ENCODE data around the gene PDZK1.
A peak's percentile ranks its signal among the peaks of the same experiment; 100 is the strongest.
"Not testable (repeated sequence)": the region's sequence is repeated elsewhere in the genome, so short reads cannot be mapped to it uniquely, and the experiment has no call there.

The PDZK1 gene

DNA sequence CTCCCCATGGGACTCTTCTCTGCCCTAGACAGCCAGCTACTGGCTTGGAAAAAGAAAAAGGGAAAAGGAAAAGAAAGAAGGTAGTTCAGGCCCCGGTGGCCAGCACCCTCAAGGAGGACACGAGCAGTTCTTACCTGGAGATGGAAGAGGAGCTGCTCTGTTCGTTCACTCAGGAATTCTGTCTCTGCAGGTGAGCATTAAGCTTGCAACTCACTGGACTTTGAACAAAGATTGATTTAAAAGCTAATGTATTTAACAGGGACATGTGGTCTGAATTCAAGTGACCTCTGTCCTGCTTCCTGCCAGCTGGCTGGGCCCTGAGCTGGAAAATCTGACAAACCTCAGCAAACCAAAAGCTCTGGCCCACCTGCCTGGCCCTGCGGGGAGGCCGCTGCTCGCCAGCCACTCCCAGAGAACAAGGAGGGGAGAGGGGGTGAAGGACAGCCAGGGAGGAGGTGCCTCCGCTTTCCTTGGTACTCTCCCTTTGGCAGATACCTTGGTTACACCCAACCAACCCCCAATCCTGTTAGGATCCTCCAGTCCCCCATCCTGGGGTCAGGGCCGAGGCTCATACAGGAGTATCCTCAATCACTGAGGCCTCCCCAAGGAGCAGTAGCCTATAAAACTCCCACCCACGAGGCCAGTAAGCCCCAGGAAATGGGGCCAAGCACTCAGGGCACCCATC is at the start of gene PDZK1:
PDZK1 (minus strand) TSS at position 186 of the 685 bp plus-strand sequence. CDS start 19,347 bp downstream, outside the sequence.
- no peak for DNase-seq

DNA sequence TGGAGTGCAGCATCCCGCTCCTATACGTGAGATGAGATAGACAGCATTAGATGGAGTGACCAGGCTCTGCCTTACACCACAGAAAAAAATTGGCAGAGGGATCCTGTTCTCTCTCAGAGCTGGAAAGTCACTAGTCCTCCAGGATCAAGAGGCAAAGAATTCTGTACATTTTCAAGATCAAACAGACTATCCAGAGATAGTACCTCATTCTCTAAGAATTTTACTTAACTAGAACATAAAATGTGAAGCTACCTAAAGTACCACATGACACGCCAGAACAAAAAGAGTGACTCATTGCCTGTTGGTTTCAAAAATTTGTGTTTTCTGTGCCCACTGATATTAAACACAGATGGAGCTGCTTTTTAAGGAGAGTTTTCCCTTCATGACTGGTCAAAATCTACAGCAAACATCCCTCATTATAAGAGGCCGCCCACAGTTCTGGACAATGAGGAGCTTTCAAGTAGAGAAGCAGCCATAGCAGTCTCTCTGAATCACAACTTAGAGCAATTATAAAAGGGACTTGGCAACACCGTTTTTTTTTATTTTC is 44.4 kb upstream of the PDZK1 start:
- DNase-seq = peak; percentile 97

DNA sequence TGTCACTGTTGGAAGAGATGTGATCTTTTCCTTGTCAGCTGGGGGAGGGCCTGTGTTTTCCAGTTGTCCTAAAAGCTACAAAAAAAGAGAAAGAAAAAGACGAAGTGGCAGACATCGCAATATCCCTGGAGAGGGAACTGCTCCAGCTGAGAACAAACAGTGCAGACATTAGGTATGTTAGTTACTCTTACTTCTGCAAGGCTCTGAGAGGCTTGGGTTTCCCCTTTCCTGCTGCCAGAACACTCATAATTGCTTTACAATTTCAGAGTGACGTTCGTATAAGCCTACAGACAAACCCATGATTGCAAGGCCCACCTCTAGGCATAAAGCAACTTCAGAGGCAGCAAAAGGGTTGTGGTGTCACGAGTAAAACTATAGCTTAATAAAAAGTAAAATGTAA is 43.3 kb upstream of the PDZK1 start:
- DNase-seq = peak; percentile 7

DNA sequence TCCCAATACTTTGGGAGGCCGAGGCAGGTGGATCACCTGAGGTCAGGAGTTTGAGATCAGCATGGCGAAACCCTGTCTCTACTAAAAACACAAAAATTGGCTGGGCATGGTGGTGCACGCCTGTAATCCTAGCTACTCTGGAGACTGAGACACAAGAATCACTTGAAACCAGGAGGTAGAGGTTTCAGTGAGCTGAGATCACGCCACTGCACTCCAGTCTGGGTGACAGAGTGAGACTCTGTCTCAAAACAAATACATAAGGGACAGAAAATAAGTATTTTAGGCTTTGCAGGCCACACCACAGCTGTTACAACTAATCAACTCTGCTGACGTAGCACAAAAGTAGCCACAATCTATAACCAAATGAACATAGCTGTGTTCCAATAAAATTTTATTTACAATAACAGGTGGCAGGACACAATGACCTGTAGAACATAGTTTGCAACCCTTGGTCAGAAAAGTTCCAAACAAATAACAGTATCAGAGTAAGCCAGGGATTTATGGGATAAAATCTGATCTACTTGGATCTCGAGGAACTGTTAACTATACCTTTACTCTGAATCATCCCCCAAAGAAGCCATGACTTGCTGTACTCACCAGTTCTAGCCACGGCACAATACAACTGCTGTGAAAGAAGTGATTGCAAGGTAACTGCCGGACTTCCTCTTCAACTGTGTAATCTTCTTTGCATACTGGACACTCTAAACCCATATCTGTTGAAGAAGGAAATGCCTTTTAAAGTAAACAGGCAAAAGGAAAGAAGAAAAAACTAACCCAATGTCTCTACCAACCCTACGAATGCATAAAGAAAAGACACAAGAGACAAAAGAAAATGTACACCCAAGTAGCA is 40.5 kb upstream of the PDZK1 start:
- DNase-seq = no peak

DNA sequence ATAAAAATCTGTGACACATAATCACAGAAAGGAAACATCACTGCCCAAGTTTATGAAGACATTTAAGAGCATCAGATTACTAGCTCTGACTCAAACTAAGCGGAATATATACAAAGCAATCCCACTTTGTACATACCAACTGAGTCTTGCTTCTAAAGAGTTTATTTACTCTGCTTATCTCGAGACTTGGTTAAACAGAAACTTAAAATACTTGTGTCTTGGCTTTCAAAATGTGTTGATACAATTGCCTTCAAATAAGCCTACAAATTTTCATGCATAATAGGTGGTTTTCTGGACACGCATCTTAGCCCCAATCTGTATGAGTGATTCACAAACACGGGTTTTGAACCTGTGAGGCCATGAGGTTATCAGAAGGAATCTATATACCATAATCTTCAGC is 33.1 kb upstream of the PDZK1 start:
- peak; percentile 65 for DNase-seq

DNA sequence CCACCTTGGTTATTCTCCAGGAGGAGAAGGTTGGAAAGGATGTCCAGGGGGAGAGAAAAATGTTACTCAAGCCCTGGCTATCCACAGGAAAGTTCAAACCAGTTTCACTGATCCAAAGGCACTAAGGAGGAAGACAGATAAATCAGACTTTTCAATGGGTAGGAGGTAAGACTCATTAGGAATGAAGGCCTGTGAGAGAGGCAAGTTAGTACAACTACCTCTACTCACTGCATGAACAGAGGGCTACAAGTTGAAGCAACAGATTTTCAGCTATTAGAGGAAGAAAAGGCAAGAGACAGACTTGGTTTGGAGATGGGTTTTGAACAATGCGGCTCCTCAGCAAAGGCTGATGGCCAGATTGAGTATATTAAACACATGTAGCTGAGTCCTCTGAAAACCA is 29.0 kb upstream of the PDZK1 start:
- no peak for DNase-seq

DNA sequence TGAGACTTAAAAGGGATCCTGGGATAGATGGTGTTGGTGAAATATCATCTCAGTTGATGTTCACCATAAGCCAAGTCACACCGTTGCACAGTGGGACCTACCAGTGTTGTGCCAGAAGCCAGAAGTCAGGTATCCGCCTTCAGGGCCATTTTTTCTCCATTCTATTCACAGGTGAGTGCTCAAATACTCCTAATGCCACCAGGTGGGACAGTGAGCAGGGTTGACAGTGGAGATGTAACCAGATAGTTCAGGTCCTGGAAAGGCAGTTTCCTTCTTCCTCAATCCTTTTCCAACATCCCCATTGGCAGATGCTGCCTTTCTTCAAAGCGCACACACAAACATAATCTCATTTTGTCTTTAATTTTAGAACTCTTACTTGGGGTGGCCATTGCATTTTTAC is 23.7 kb upstream of the PDZK1 start:
- no peak for DNase-seq

DNA sequence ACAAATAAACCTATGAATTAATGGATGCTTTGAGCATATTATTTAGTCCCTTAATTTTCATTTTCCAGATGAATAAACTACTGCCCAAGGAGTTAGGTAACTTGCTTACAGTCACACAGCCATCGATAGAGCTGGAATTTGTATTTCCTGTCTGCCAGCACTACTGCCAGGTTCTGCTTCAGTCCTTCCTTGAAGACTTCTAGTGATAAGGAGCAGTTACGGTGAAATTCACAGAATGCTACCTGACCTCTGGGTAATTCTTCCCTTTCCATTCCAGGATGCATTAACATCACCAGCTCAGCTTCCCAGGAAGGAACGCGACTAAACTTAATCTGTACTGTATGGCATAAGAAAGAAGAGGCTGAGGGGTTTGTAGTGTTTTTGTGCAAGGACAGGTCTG is 23.3 kb upstream of the PDZK1 start:
- DNase-seq = no peak

DNA sequence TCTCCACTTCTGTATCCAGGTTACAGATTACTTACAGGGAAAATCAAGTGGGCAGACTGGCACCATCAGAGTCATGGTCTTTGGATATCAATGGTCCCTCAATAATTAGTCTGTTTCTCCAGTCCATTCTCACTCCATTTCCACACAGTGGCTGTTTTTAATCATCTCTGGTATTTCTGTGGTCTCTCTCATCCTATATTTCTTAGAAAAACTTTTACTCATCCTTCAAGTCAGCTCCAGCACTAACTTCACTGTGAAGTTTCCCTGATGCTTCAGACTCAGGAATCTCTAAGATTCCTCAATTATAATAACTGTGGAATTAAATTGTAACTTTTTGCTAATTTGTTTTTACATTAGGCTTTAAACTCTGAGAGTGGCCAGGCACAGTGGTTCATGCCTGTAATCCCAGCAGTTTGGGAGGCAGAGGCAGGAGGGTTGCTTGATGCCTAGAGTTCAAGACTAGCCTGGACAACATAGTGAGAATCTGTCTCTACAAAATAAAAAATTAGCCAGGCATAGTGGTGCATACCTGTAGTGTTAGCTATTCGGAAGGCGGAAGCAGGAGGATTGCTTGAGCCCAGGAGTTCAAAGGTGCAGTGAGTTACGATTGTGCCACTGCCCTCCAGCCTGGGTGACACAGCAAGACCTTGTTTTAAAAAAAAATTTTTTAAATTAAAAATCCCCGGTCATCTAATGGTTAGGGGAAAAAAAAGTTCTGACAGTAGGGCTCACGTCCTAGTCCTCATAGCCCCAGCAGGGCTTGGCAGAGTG is 22.7 kb upstream of the PDZK1 start:
- peak; percentile 71 for DNase-seq

DNA sequence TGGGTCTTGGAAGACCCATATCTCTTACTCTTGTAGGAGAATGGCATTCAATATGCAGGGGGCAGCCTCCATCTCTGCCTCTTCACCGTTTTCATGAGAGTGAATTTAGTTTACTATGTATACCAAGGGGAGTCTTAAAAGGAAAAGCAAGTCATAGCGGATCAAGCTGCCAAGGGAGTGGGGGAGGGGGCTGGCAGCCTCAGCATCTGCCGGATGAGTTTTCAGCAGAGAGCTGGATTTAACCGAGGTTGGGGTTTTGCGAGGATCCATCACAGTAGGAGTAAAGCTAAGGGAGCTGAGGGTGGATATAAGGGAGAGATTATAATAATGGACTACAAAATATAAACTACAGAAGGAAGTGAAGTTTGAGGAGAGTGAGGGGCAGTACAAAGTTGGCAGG is 22.0 kb upstream of the PDZK1 start:
- peak; percentile 48 for DNase-seq

DNA sequence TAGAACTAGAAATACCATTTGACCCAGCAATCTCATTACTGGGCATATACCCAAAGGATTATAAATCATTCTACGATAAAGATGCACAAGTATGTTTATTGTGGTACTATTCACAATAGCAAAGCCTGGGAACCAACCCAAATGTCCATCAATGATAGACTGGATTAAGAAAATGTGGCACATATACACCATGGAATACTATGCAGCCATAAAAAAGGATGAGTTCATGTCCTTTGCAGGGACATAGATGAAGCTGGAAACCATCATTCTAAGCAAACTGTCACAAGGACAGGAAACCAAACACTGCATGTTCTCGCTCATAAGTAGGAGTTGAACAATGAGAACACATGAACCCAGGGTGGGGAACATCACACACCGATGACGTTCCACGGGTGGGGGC is 19.0 kb upstream of the PDZK1 start:
- DNase-seq = not testable (repeated sequence)

DNA sequence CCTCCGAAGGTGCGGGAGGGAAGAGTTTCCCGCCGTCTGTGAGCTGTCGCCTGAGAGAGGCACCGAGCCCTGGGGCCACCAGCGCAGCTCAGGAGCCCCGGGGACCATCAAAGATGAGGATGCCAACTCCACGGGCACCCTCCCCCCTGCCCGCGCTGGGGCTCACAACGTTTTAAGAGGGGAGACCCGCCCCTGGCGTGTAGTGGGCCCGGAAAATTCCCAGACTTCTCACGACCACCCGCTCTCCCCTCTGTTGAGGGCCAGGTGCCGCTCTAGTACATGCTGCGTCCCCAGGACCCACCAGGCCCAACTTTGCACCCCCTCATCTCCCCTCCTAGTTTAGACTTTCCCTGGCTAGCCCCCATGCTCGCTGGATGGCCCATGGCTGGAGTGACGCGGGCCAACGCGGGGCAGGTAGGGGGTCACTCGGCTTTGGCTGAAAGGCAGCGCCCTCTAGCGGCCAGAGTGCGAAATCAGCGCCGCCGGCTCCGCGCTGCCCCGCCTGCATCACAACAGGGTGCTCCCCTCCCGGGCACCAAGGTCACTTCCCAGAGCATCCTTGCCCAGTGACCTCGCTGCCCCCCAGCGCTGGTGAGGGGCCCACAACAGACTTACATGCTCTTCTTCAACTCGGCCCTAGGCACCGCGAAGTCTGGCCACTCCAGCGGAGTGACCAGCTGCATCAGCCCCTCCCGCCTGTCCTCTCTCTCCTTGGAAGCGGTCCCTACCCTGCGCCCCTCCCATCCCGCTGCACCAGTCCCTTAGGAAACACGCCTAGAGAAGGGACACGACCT is 13.9 kb upstream of the PDZK1 start:
- DNase-seq = peak; percentile 67

DNA sequence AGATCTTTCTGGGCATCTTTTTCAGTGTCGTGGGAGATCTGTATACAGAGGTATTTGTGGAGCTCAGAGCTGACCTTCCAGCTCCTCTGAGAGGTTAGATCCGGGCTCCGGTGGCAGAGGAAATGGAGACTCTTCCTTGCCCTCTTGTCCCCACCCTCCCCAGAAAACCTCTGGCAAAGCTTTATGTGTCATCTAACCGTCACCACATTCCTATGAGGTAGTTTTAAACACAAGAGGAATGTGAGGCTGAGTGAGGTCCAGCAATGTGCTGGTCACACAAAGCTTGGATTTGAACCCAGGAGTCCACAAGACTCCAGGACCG is 13.3 kb upstream of the PDZK1 start:
- DNase-seq = peak; percentile 91

DNA sequence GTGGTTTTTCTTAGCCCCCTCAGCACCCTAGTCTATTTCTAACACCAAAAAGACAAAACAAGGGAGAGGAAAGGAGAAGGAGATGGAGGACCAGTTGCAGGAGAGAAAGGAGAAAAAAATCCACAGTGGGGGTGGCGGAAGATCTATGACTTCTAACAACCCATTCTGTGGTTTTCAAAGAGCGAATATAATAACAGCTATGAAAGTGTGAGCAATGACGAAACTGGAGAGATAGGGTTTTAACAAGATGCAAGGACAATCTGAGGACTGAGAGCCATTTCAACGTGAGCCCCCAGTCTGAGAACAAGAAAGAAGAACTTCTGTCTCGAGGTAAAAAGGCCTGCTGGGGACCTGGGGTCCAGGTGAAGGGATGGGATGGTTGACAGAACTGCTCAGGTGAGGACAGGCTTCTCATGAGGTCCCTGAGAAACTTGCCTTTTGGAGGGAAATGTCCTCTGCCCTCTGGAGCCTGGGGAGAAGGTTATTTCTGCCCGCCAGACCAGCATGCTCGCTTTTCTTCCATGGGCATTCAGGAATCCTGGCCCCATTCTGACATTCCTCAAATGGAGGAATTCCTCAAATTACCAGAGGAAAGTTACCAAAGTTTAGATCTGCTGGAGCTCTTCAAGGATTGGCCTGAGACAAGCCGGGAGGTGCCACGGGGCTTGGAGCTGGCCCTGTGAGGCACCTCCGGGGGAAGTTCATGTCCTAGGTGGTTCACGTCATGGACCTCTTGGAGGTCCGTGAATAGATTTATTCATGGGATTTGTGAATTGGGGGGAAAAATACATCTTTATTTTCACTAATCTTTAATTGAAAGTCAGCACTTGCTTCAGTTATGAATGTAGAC is 12.3 kb upstream of the PDZK1 start, which contains the start of gene CD160:
CD160 (plus strand) TSS at position 270 of the 850 bp plus-strand sequence. CDS start 8,829 bp downstream, outside the sequence.
- DNase-seq = no peak

DNA sequence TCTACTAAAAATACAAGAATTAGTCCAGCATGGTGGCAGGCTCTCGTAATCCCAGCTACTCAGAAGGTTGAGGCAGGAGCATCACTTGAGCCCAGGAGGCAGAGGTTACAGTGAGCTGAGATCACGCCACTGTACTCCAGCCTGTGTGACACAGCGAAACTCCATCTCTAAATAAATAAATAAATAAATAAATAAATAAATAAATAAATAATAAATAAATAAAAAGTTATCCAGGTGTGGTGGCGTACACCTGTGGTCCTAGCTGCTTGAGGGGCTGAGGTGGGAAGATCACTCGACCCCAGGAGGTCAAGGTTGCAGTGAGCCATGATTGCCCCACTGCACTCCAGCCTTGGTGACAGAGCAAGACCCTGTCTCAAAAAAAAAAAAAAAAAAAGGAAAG is 11.3 kb upstream of the PDZK1 start:
- not testable (repeated sequence) for DNase-seq

DNA sequence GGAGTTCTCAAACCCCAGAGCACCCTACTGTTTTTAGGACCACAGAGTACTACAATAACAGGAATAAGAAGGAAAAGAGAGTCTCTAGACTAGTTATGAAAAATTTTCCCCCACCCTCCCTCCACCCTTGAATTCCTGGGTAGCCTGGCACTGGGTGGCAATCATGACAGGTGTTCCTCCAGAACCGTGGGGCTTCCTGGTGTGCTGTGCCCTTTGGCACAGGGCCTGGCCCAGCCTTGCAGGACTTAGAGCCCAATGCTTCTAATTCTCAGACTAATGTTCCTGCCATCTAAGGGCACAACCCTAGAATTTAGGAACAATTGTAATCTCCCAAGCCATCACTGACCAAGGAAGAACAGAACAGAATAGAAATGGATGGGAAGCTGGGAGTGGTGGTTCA is 10.7 kb upstream of the PDZK1 start:
- no peak for DNase-seq

DNA sequence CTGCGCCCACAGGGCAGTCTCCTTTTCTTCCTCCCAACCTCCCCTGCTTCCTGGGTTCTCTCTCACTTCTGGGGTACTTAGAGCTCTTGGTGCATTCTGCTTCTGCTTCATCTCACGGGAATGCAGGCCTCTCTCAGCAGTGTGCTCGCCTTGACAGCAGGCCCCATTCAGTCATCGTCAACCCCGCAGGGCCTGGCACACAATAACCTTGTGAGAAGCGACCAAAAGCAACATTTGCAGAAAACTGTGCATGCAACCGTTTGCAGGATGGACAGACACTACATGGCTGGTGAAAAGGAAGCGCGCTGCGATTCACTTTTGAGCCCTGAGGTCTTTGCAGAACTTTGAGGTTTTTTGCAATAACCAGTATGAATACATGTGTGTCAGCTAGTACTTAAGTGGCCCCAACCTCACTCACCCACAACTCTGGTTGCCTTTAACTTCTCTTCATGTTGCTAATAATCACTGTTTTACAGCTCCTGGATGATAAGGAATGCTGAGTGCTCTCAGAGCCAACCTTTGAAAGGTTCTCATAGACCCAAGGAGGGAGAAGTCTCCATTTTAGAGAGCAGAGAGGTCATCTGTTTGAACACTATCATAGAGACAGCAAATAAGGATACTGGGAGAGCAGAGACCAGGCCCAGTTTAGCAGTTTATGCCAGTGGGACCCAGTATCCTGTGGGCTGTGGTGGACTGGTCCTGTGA is 9.6 kb upstream of the PDZK1 start:
- no peak for DNase-seq

DNA sequence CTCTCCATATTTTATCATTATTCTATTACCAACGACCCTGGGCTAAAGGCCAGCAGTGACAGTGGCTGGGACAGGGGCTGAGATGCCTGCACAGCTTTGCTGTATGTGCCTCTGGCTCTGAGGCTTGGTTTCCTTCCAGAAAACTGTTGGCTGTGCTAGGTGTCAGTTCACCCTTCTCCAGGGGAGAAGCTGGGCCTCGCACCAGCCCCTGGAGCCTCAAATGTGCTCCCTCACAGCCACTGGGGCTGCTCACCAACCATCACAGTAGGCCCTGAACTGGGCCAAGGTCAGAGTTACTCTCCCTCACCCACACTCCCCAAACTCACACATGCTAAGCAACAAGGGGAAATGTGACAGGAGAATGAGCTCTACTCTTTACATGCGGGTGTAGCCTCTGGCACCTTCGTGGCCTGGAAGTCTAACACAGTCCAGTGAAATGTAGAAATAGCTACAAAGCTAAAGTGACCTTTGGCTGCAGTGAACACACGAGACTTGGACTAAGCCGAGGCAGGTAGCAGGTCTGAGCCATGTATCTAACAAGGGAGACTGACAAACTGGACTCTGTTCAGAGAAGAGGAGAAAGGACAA is 7.5 kb upstream of the PDZK1 start:
- DNase-seq = no peak

DNA sequence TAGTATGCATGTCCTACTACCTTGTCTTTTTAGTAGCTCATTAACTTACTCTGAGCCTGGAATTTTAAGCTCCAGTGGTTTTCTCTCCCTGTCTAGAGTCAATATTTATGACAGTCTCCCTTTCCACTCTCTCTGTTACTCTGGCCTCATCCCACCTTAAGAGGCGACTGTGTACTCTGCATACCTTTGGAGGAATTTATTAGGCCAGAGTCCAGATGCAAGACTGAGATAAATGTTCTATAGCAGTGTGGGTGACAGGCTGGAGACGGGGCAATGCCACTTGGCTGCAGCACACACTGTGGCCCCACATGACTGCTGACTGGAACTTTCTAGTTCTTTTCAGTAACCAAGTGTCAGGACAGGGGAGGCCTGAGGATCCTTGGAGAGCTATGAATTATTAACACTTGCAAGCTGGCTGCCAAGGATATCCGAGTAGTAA is 4.1 kb upstream of the PDZK1 start:
- no peak for DNase-seq

DNA sequence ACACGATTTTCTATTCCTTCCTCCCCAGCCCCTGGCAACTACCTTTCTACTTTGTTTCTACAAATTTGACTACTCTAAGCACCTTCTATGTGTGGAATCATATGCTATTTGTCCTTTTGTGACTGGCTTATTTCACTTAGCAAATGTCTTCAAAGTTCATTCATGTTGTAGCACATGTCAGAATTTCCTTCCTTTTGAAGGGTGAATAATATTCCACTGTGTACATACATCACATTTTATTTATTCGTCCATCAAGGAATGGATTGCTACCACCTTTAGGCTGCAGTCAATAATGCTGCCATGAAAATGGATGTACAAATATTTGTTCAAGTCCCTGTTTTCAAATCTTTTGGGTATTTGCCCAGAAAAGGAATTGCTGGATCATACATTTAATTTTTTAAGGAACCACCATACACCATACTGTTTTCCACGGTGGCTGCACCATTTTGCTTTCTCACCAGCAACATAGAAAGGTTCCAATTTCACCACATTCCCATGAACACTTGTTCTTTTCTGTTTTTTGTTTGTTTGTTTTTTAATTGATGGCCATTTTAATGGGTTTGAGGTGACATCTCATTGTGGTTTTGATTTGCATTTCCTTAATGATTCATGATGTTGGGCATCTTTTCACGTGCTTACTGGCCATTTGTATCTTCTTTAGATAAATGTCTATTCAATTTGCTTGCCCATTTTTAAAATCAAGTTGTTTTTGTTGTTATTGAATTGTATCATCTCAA is 3.3 kb upstream of the PDZK1 start:
- no peak for DNase-seq
